Panc1 (cell line): ENCODE results near the gene PEPD. TPM values are rescaled to one million over a fixed set of nuclear protein-coding genes. Genes with fewer than 3 reads are reported as not detected.

Experiments used
- ATAC-seq: fragments of 200-7000 bp; cut with Tn5 transposase; 2 replicates; pipeline ENCODE4 v1.9.1; 2020; ENCODE audit warnings: mild to moderate bottlenecking, moderate library complexity
- BruUV-seq: library from RNA; stranded (reverse); fragments of 400-500 nt; replicated peaks from 2 replicates; lab custom pipeline; 2021; lab: Mats Ljungman, UMichigan
- CTCF ChIA-PET: fragments of 300-600 bp; sonication (Branson Sonifier 250); formaldehyde crosslinking; loops from one replicate; lab custom pipeline; 2022; ENCODE audit warnings: antibody characterized with exemption; lab: Charles Lee
- POLR2A ChIA-PET: fragments of 300-600 bp; sonication (Branson Sonifier 250); formaldehyde crosslinking; loops from one replicate; lab custom pipeline; 2022; ENCODE audit warnings: antibody characterized with exemption; lab: Charles Lee
- DNase-seq: peaks from one replicate; pipeline ENCODE4 v3.0.0-alpha.2; 2010; ENCODE audit warnings: low read depth, low spot score
- H3K27ac ChIP-seq: 2 replicates; pipeline ENCODE4 v1.5.1; 2011; ENCODE audit warnings: mild to moderate bottlenecking, low read length, inconsistent platforms
- H3K27me3 ChIP-seq: fragments of 200-500 bp; sonication (Bioruptor generic); 2 replicates; pipeline ENCODE4 v1.6.0; 2014; ENCODE audit warnings: low read length, inconsistent platforms; ENCODE audit not compliant: control insufficient read depth, insufficient read depth
- H3K36me3 ChIP-seq: fragments of 200-500 bp; sonication (Bioruptor generic); 2 replicates; pipeline ENCODE4 v1.5.1; 2014; ENCODE audit warnings: inconsistent platforms, mild to moderate bottlenecking, low read length, moderate library complexity; ENCODE audit not compliant: control insufficient read depth, insufficient read depth
- H3K4me1 ChIP-seq: 2 replicates; pipeline ENCODE4 v1.5.1; 2011; ENCODE audit warnings: inconsistent platforms, mild to moderate bottlenecking, low read length, moderate library complexity; ENCODE audit not compliant: control insufficient read depth, insufficient read depth
- H3K4me3 ChIP-seq, 2 experiments: 2 replicates each; pipeline ENCODE4 v1.5.1; 2011 to 2012; ENCODE audit warnings: low read depth in 2 of 2, low read length in 2 of 2, mild to moderate bottlenecking in 2 of 2, inconsistent platforms in 1 of 2, moderate library complexity in 1 of 2
- H3K9me3 ChIP-seq: fragments of 200-500 bp; sonication (Bioruptor generic); 2 replicates; pipeline ENCODE4 v1.5.1; 2014; ENCODE audit warnings: low read depth, mild to moderate bottlenecking, inconsistent platforms, low read length, moderate library complexity; ENCODE audit not compliant: control insufficient read depth, insufficient read depth
- POLR2AphosphoS5 ChIP-seq: IDR thresholded peaks from 2 replicates; pipeline ENCODE4 v1.6.1; 2012; ENCODE audit warnings: mild to moderate bottlenecking, low read depth, low read length, moderate library complexity
- SIN3A ChIP-seq: IDR thresholded peaks from 2 replicates; pipeline ENCODE4 v1.6.1; 2012; ENCODE audit warnings: low read depth, mild to moderate bottlenecking, low read length, moderate library complexity, borderline replicate concordance; ENCODE audit not compliant: insufficient read depth
- TCF7L2 ChIP-seq: IDR thresholded peaks from 2 replicates; pipeline ENCODE4 v1.6.1; 2011; ENCODE audit warnings: mild to moderate bottlenecking, low read depth, low read length, inconsistent platforms
- in situ Hi-C: cut with HindIII; loops from 2 replicates; pipeline ENCODE4 v1.10.0; 2016; ENCODE audit warnings: low sequenced_read_pairs, low pct_unique_long_range_greater_than_20kb
- intact Hi-C: fragments of 100-400 bp; cut with micrococcal nuclease; formaldehyde crosslinking; loops from one replicate; pipeline ENCODE4 v1.10.0; 2022; ENCODE audit not compliant: unreplicated experiment
- total RNA-seq: library from RNA; stranded (reverse); gene quantifications from one replicate; pipeline ENCODE4 v1.2.1, GENCODE V29; 2021; ENCODE audit not compliant: unreplicated experiment
- TF ChIP-seq, protein P1 (sequence below): fragments of 450-650 bp; IDR thresholded peaks from 2 replicates; pipeline ENCODE4 v1.5.1; 2017; ENCODE audit warnings: mild to moderate bottlenecking
- TF ChIP-seq, protein P2 (sequence below), 2 experiments: IDR thresholded peaks; 2 replicates each; pipeline ENCODE4 v1.6.1; 2011 to 2012; ENCODE audit warnings: low read depth in 2 of 2, control low read depth in 1 of 2, low read length in 1 of 2, mild to moderate bottlenecking in 1 of 2, moderate library complexity in 1 of 2; ENCODE audit not compliant: insufficient read depth in 1 of 2

Gene PEPD
- total RNA-seq, 1 experiment from 2014 or later: 102 TPM

DNA sequence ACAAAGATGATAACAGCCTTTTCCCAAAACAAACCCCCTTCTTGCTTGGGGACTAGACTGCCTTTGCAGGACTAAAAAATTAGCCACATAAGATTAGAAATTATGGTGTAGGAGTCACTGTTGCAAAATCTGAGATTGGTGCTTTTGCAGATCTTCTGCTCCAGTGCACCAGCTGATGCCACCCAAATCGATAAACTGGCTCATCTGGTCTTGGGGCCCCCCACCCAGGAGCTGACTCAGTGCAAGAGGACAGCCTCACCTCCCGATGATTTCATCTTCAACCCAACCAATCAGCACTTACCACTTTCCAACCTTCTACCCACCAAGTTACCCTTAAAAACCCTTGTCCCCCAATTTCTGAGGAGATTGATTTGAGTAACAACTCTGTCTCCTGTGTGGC lies 47.1 kb upstream of the PEPD start:
- ChIA-PET CTCF (no interaction called here), POLR2A (no interaction called here)
- H3K4me3 ChIP-seq: no peak overlapping the region
- ATAC-seq: no peak
- H3K4me1 ChIP-seq: no peaks in the 10 kb centered on the region
- DNase-seq: no peak
- H3K27me3 ChIP-seq: peaks cover 23% of the 10 kb centered on the region
- BruUV-seq: no TSS peak
- TF ChIP-seq, protein P1, sequence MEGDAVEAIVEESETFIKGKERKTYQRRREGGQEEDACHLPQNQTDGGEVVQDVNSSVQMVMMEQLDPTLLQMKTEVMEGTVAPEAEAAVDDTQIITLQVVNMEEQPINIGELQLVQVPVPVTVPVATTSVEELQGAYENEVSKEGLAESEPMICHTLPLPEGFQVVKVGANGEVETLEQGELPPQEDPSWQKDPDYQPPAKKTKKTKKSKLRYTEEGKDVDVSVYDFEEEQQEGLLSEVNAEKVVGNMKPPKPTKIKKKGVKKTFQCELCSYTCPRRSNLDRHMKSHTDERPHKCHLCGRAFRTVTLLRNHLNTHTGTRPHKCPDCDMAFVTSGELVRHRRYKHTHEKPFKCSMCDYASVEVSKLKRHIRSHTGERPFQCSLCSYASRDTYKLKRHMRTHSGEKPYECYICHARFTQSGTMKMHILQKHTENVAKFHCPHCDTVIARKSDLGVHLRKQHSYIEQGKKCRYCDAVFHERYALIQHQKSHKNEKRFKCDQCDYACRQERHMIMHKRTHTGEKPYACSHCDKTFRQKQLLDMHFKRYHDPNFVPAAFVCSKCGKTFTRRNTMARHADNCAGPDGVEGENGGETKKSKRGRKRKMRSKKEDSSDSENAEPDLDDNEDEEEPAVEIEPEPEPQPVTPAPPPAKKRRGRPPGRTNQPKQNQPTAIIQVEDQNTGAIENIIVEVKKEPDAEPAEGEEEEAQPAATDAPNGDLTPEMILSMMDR: no peak
- no peak for TF ChIP-seq POLR2AphosphoS5
- TF ChIP-seq SIN3A: no peak
- TF ChIP-seq, protein P2, sequence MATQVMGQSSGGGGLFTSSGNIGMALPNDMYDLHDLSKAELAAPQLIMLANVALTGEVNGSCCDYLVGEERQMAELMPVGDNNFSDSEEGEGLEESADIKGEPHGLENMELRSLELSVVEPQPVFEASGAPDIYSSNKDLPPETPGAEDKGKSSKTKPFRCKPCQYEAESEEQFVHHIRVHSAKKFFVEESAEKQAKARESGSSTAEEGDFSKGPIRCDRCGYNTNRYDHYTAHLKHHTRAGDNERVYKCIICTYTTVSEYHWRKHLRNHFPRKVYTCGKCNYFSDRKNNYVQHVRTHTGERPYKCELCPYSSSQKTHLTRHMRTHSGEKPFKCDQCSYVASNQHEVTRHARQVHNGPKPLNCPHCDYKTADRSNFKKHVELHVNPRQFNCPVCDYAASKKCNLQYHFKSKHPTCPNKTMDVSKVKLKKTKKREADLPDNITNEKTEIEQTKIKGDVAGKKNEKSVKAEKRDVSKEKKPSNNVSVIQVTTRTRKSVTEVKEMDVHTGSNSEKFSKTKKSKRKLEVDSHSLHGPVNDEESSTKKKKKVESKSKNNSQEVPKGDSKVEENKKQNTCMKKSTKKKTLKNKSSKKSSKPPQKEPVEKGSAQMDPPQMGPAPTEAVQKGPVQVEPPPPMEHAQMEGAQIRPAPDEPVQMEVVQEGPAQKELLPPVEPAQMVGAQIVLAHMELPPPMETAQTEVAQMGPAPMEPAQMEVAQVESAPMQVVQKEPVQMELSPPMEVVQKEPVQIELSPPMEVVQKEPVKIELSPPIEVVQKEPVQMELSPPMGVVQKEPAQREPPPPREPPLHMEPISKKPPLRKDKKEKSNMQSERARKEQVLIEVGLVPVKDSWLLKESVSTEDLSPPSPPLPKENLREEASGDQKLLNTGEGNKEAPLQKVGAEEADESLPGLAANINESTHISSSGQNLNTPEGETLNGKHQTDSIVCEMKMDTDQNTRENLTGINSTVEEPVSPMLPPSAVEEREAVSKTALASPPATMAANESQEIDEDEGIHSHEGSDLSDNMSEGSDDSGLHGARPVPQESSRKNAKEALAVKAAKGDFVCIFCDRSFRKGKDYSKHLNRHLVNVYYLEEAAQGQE (IDR thresholded peaks at IDR 0.05; ENCODE audit: insufficient read depth in 1 of 2, low read depth in 2 of 2, low read length in 1 of 2): no peak
- no peak for TF ChIP-seq TCF7L2
- no peak overlapping the region for H3K27ac ChIP-seq
- no peaks in the 10 kb centered on the region for H3K9me3 ChIP-seq
- H3K36me3 ChIP-seq: no peaks in the 10 kb centered on the region
- intact Hi-C loops (no loop called here), in situ Hi-C loops (no loop called here)

DNA sequence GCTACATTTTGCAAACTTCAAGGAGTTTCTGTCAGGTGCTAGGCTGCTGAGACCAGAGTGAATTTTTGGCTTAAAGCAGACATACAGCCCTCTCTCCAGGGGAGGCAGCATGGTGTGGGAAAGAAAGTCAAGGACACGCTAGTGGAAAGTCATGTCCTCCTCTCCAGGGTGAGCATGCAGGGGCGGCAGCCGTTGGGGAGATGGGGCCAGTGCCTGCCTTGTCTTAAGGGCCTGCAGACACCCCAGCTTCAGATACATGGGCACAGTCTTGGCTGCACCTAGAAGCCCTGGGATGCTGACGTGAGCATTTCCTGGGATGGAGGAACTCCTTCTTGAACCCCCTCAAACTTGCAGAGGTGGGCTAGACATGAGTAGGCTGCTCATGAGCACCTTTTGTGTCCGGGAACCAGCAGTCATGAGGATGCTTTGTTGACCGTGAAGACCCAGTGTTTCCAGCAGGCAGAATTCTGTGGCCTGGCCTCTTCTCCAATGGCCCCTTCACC lies 43.3 kb upstream of the PEPD start:
- H3K36me3 ChIP-seq: no peaks in the 10 kb centered on the region
- in situ Hi-C loops (no loop called here), intact Hi-C loops (no loop called here)
- H3K27ac ChIP-seq: no peak overlapping the region
- DNase-seq (no peak), ATAC-seq (no peak)
- CTCF ChIA-PET: no interaction called here
- TF ChIP-seq POLR2AphosphoS5: no peak
- TF ChIP-seq, protein P2 (IDR thresholded peaks at IDR 0.05; ENCODE audit: insufficient read depth in 1 of 2, low read depth in 2 of 2, low read length in 1 of 2): no peak
- TF ChIP-seq, protein P1: no peak
- TF ChIP-seq TCF7L2: no peak
- no peak for TF ChIP-seq SIN3A
- H3K4me3 ChIP-seq: no peak overlapping the region
- POLR2A ChIA-PET: interaction anchor here (0.5 kb wide), 1 partner anchor 194 kb away, joined by 19 read pairs; no protein-coding TSS in a partner anchor
- peaks cover 8% of the 10 kb centered on the region for H3K27me3 ChIP-seq
- no TSS peak for BruUV-seq
- H3K9me3 ChIP-seq: no peaks in the 10 kb centered on the region
- H3K4me1 ChIP-seq: no peaks in the 10 kb centered on the region
